ENCODE measurements around the gene ANK3.

ANK3 gene

GRCh38 chr10:60252688-60253087, 137.0 kb downstream of the ANK3 start:
- TF ChIP-seq SIN3A (IDR thresholded peaks at IDR 0.05; ENCODE audit: borderline replicate concordance, insufficient read depth, low read length) (no peak), POLR2AphosphoS5 (IDR thresholded peaks at IDR 0.05; ENCODE audit: low read depth, low read length) (no peak), FOXP2 (optimal IDR thresholded peaks at IDR 0.05; ENCODE audit: borderline replicate concordance, extremely low read depth, extremely low read length, insufficient read depth) (no peak), REST (IDR thresholded peaks at IDR 0.05; ENCODE audit: insufficient read depth in 1 of 2, low read depth in 2 of 2, low read length in 2 of 2) (no peak), TAF1 (IDR thresholded peaks at IDR 0.05; ENCODE audit: borderline replicate concordance, insufficient read depth, low read length) (no peak)

- TF ChIP-seq POLR2AphosphoS5 (IDR thresholded peaks at IDR 0.05; ENCODE audit: low read depth, low read length): no peak
- no peak for TF ChIP-seq REST (IDR thresholded peaks at IDR 0.05; ENCODE audit: insufficient read depth in 1 of 2, low read depth in 2 of 2, low read length in 2 of 2)
- TF ChIP-seq FOXP2 (optimal IDR thresholded peaks at IDR 0.05; ENCODE audit: borderline replicate concordance, extremely low read depth, extremely low read length, insufficient read depth): no peak
- TF ChIP-seq TAF1 (IDR thresholded peaks at IDR 0.05; ENCODE audit: borderline replicate concordance, insufficient read depth, low read length): no peak
- TF ChIP-seq SIN3A (IDR thresholded peaks at IDR 0.05; ENCODE audit: borderline replicate concordance, insufficient read depth, low read length): no peak
Measured at GRCh38 chr10:60246382-60246781, 143.3 kb downstream of the ANK3 start.

GRCh38 chr10:60239228-60239627, 150.4 kb downstream of the ANK3 start:
- TF ChIP-seq POLR2AphosphoS5 (IDR thresholded peaks at IDR 0.05; ENCODE audit: low read depth, low read length) (no peak), FOXP2 (optimal IDR thresholded peaks at IDR 0.05; ENCODE audit: borderline replicate concordance, extremely low read depth, extremely low read length, insufficient read depth) (no peak), SIN3A (IDR thresholded peaks at IDR 0.05; ENCODE audit: borderline replicate concordance, insufficient read depth, low read length) (no peak)

GRCh38 chr10:60238759-60239100, 150.9 kb downstream of the ANK3 start:
- TF ChIP-seq FOXP2 (optimal IDR thresholded peaks at IDR 0.05; ENCODE audit: borderline replicate concordance, extremely low read depth, extremely low read length, insufficient read depth): no peak
- no peak for TF ChIP-seq REST (IDR thresholded peaks at IDR 0.05; ENCODE audit: insufficient read depth in 1 of 2, low read depth in 2 of 2, low read length in 2 of 2)
- TF ChIP-seq TAF1 (IDR thresholded peaks at IDR 0.05; ENCODE audit: borderline replicate concordance, insufficient read depth, low read length): no peak
- TF ChIP-seq SIN3A (IDR thresholded peaks at IDR 0.05; ENCODE audit: borderline replicate concordance, insufficient read depth, low read length): no peak
- no peak for TF ChIP-seq POLR2AphosphoS5 (IDR thresholded peaks at IDR 0.05; ENCODE audit: low read depth, low read length)

- no peak for TF ChIP-seq FOXP2 (optimal IDR thresholded peaks at IDR 0.05; ENCODE audit: borderline replicate concordance, extremely low read depth, extremely low read length, insufficient read depth)
- no peak for TF ChIP-seq REST (IDR thresholded peaks at IDR 0.05; ENCODE audit: insufficient read depth in 1 of 2, low read depth in 2 of 2, low read length in 2 of 2)
- no peak for TF ChIP-seq TAF1 (IDR thresholded peaks at IDR 0.05; ENCODE audit: borderline replicate concordance, insufficient read depth, low read length)
- TF ChIP-seq POLR2AphosphoS5 (IDR thresholded peaks at IDR 0.05; ENCODE audit: low read depth, low read length): no peak
- TF ChIP-seq SIN3A (IDR thresholded peaks at IDR 0.05; ENCODE audit: borderline replicate concordance, insufficient read depth, low read length): no peak
Measured at GRCh38 chr10:60237977-60238758, 151.5 kb downstream of the ANK3 start.
